HepG2 (cell line): Measurements from ENCODE around the gene SMG5. TPM values are rescaled to one million over a fixed set of nuclear protein-coding genes. Genes with fewer than 3 reads are reported as not detected.

Source experiments
- BCLAF1 ChIP-seq: fragments of 450-650 bp; IDR thresholded peaks from 2 replicates; pipeline ENCODE4 v1.6.1; 2017; ENCODE audit warnings: mild to moderate bottlenecking
- KMT2B ChIP-seq: IDR thresholded peaks from 2 replicates; pipeline ENCODE4 v1.6.1; 2016; ENCODE audit warnings: missing genetic modification reagents, missing compliant biosample characterization
- TCF12 ChIP-seq, 2 experiments: fragments of 450-650 bp in 1 of 2; sonication (generic) in 1 of 2; formaldehyde crosslinking in 1 of 2; IDR thresholded peaks; 2 replicates each; pipeline versions ENCODE4 v1.6.1 to v1.8.0; 2017 to 2022; ENCODE audit warnings: antibody characterized with exemption in 1 of 2, mild to moderate bottlenecking in 1 of 2, missing genetic modification reagents in 1 of 2, moderate library complexity in 1 of 2
- ZNF30 ChIP-seq: sonication (generic); formaldehyde crosslinking; IDR thresholded peaks from 2 replicates; pipeline ENCODE4 v1.5.0; 2020; ENCODE audit warnings: mild to moderate bottlenecking, missing genetic modification reagents
- ZNF431 ChIP-seq: sonication (generic); formaldehyde crosslinking; IDR thresholded peaks from 2 replicates; pipeline ENCODE4 v1.9.0; 2022; ENCODE audit warnings: missing genetic modification reagents, low read depth, mild to moderate bottlenecking, borderline replicate concordance
- ZNF512B ChIP-seq: sonication (generic); formaldehyde crosslinking; IDR thresholded peaks from 2 replicates; pipeline ENCODE4 v1.5.1; 2020; ENCODE audit warnings: missing genetic modification reagents, mild to moderate bottlenecking, borderline replicate concordance
- ZNF530 ChIP-seq: sonication (generic); formaldehyde crosslinking; IDR thresholded peaks from 2 replicates; pipeline ENCODE4 v1.5.0; 2020; ENCODE audit warnings: low read depth, mild to moderate bottlenecking, missing genetic modification reagents
- ZNF552 ChIP-seq: sonication (generic); formaldehyde crosslinking; IDR thresholded peaks from 2 replicates; pipeline ENCODE4 v1.9.0; 2022; ENCODE audit warnings: missing genetic modification reagents, mild to moderate bottlenecking, borderline replicate concordance
- ZNF850 ChIP-seq: sonication (generic); formaldehyde crosslinking; conservative IDR thresholded peaks from 2 replicates; pipeline ENCODE4 v1.9.0; 2021; ENCODE audit warnings: mild to moderate bottlenecking, missing genetic modification reagents
- polyA plus RNA-seq, 8 experiments: library from polyadenylated mRNA; depleted of rRNA in 3 of 8; stranded (reverse) in 7 of 8; unstranded in 1 of 8; fragments of >200 nt; fragmentation: Illumina TruSeq in 4 of 8; extraction: Trizol in 4 of 8; gene quantifications; 2 replicates each; pipeline versions ENCODE4 v1.2.1 to v1.2.3, GENCODE V29; 2011 to 2016; ENCODE audit warnings: low read depth in 4 of 8, missing spikeins in 1 of 8, mixed read lengths in 1 of 8; ENCODE audit not compliant: insufficient read depth in 1 of 8
- total RNA-seq, 5 experiments: library from RNA; depleted of rRNA; stranded (reverse); fragments of >200 nt; fragmentation: Illumina TruSeq; extraction: Trizol; gene quantifications; 2 replicates each; pipeline ENCODE4 v1.2.3, GENCODE V29; 2016; ENCODE audit warnings: low read depth in 1 of 5
- TF ChIP-seq, protein P1 (sequence below), 2 experiments: sonication (generic) in 1 of 2; formaldehyde crosslinking in 1 of 2; IDR thresholded peaks; 2 replicates each; pipeline versions ENCODE4 v1.5.1 to v1.6.1; 2011 to 2020; ENCODE audit warnings: borderline replicate concordance in 1 of 2, low read depth in 1 of 2, low read length in 1 of 2, mild to moderate bottlenecking in 1 of 2, missing genetic modification reagents in 1 of 2, moderate library complexity in 1 of 2
- TF ChIP-seq, protein P2 (sequence below): sonication (generic); formaldehyde crosslinking; IDR thresholded peaks from 2 replicates; pipeline ENCODE4 v1.5.1; 2020; ENCODE audit warnings: missing genetic modification reagents, mild to moderate bottlenecking, borderline replicate concordance
- TF ChIP-seq, protein P3 (sequence below): sonication (generic); formaldehyde crosslinking; IDR thresholded peaks from 2 replicates; pipeline ENCODE4 v1.5.0; 2020; ENCODE audit warnings: missing genetic modification reagents
- TF ChIP-seq, protein P4 (sequence below): sonication (generic); formaldehyde crosslinking; IDR thresholded peaks from 2 replicates; pipeline ENCODE4 v1.8.0; 2022; ENCODE audit warnings: mild to moderate bottlenecking, missing genetic modification reagents

The SMG5 gene
- total and polyA plus RNA-seq, 2 of the 13 experiments (the other 11 are each of a cell fraction or from before 2014, with no cell fraction given): 50.5 to 84.0 TPM

DNA sequence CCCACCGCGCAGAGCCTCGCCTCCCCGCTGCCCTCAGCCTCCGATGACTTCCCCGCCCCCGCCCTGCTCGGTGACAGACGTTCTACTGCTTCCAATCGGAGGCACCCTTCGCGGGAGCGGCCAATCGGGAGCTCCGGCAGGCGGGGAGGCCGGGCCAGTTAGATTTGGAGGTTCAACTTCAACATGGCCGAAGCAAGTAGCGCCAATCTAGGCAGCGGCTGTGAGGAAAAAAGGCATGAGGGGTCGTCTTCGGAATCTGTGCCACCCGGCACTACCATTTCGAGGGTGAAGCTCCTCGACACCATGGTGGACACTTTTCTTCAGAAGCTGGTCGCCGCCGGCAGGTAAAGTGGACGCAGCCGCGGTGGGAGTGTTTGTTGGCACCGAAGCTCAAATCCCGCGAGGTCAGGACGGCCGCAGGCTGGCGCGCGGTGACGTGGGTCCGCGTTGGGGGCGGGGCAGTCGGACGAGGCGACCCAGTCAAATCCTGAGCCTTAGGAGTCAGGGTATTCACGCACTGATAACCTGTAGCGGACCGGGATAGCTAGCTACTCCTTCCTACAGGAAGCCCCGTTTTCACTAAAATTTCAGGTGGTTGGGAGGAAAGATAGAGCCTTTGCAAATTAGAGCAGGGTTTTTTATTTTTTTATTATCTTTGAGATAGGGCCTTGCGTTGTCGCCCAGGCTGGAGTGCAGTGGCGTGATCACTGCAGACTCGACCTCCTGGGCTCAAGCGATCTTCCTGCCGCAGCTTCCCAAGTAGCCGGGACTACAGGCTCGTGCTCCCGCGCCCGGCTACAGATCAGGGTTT is 69.6 kb downstream of the SMG5 start, which contains the start of gene PMF1 (continued):
- TF ChIP-seq, protein P1, sequence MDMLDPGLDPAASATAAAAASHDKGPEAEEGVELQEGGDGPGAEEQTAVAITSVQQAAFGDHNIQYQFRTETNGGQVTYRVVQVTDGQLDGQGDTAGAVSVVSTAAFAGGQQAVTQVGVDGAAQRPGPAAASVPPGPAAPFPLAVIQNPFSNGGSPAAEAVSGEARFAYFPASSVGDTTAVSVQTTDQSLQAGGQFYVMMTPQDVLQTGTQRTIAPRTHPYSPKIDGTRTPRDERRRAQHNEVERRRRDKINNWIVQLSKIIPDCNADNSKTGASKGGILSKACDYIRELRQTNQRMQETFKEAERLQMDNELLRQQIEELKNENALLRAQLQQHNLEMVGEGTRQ (IDR thresholded peaks at IDR 0.05; ENCODE audit: low read depth, low read length): no peak
- TF ChIP-seq, protein P1 (CRISPR knock-in tag; IDR thresholded peaks at IDR 0.05; ENCODE audit: borderline replicate concordance): no peak
- TF ChIP-seq ZNF512B (CRISPR knock-in tag): no peak
- no peak for TF ChIP-seq ZNF850 (CRISPR knock-in tag)
- peak; percentile 91 for TF ChIP-seq KMT2B (CRISPR knock-in tag)
- TF ChIP-seq ZNF552: no peak
- TF ChIP-seq TCF12 (IDR thresholded peaks at IDR 0.05): no peak
- TF ChIP-seq TCF12 (CRISPR knock-in tag; IDR thresholded peaks at IDR 0.05): no peak
- TF ChIP-seq ZNF530 (CRISPR knock-in tag): no peak
- no peak for TF ChIP-seq ZNF431 (CRISPR knock-in tag)
- TF ChIP-seq BCLAF1: no peak
- TF ChIP-seq, protein P2, sequence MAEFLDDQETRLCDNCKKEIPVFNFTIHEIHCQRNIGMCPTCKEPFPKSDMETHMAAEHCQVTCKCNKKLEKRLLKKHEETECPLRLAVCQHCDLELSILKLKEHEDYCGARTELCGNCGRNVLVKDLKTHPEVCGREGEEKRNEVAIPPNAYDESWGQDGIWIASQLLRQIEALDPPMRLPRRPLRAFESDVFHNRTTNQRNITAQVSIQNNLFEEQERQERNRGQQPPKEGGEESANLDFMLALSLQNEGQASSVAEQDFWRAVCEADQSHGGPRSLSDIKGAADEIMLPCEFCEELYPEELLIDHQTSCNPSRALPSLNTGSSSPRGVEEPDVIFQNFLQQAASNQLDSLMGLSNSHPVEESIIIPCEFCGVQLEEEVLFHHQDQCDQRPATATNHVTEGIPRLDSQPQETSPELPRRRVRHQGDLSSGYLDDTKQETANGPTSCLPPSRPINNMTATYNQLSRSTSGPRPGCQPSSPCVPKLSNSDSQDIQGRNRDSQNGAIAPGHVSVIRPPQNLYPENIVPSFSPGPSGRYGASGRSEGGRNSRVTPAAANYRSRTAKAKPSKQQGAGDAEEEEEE (CRISPR knock-in tag): no peak
- TF ChIP-seq, protein P3, sequence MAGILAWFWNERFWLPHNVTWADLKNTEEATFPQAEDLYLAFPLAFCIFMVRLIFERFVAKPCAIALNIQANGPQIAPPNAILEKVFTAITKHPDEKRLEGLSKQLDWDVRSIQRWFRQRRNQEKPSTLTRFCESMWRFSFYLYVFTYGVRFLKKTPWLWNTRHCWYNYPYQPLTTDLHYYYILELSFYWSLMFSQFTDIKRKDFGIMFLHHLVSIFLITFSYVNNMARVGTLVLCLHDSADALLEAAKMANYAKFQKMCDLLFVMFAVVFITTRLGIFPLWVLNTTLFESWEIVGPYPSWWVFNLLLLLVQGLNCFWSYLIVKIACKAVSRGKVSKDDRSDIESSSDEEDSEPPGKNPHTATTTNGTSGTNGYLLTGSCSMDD: no peak
- TF ChIP-seq ZNF30 (CRISPR knock-in tag): no peak
- TF ChIP-seq, protein P4, sequence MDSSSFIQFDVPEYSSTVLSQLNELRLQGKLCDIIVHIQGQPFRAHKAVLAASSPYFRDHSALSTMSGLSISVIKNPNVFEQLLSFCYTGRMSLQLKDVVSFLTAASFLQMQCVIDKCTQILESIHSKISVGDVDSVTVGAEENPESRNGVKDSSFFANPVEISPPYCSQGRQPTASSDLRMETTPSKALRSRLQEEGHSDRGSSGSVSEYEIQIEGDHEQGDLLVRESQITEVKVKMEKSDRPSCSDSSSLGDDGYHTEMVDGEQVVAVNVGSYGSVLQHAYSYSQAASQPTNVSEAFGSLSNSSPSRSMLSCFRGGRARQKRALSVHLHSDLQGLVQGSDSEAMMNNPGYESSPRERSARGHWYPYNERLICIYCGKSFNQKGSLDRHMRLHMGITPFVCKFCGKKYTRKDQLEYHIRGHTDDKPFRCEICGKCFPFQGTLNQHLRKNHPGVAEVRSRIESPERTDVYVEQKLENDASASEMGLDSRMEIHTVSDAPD: no peak
